ENCODE results near the gene SLC1A7.

- TF ChIP-seq POLR2A (IDR thresholded peaks at IDR 0.05; ENCODE audit: low read depth, low read length), result no peak
- TF ChIP-seq POLR2AphosphoS5 (IDR thresholded peaks at IDR 0.05; ENCODE audit: low read depth, low read length), result no peak
Observed at GRCh38 chr1:53182111-53182593, 39.7 kb upstream of the SLC1A7 start.
